OCI-LY1 (cell line): Measurements from ENCODE around the gene BRD7.

Experiments
- H2AFZ ChIP-seq: fragments of 200-600 bp; sonication (generic), shearing (Covaris generic); 2 replicates; pipeline ENCODE4 v1.6.0; 2014; ENCODE audit warnings: antibody characterized with exemption, mild to moderate bottlenecking, low read length
- H3F3A ChIP-seq: fragments of 200-600 bp; sonication (generic), shearing (Covaris generic); 2 replicates; pipeline ENCODE4 v1.6.0; 2014; ENCODE audit warnings: mild to moderate bottlenecking, antibody characterized with exemption, low read length, moderate library complexity; ENCODE audit not compliant: insufficient read depth
- H3K27ac ChIP-seq: fragments of 200-600 bp; sonication (generic); 2 replicates; pipeline ENCODE4 v1.5.1; 2014; ENCODE audit warnings: low read length, mixed run types, mild to moderate bottlenecking, low read depth; ENCODE audit not compliant: poor library complexity, severe bottlenecking
- H3K27me3 ChIP-seq: fragments of 200-600 bp; sonication (generic); 2 replicates; pipeline ENCODE4 v1.6.0; 2014; ENCODE audit warnings: antibody characterized with exemption, mild to moderate bottlenecking, low read length, moderate library complexity; ENCODE audit not compliant: insufficient read depth
- H3K36me3 ChIP-seq: fragments of 200-600 bp; sonication (generic); 2 replicates; pipeline ENCODE4 v1.6.1; 2014; ENCODE audit warnings: mild to moderate bottlenecking, antibody characterized with exemption, low read length, moderate library complexity, mixed read lengths; ENCODE audit not compliant: insufficient read depth
- H3K4me1 ChIP-seq: fragments of 200-600 bp; sonication (generic); 2 replicates; pipeline ENCODE4 v1.5.1; 2014; ENCODE audit warnings: mild to moderate bottlenecking, low read length, moderate library complexity; ENCODE audit not compliant: insufficient read depth, severe bottlenecking
- H3K4me2 ChIP-seq: fragments of 200-600 bp; sonication (generic), shearing (Covaris generic); 2 replicates; pipeline ENCODE4 v1.6.1; 2014; ENCODE audit warnings: low read length
- H3K4me3 ChIP-seq: fragments of 200-600 bp; sonication (generic); 2 replicates; pipeline ENCODE4 v1.5.1; 2014; ENCODE audit warnings: low read length, low read depth, mild to moderate bottlenecking, mixed read lengths; ENCODE audit not compliant: poor library complexity, severe bottlenecking
- H3K79me2 ChIP-seq: fragments of 200-600 bp; shearing (Covaris generic); 2 replicates; pipeline ENCODE4 v1.6.1; 2016; ENCODE audit warnings: mixed run types, low read length, mixed read lengths; ENCODE audit not compliant: insufficient read depth
- H3K9ac ChIP-seq: fragments of 200-600 bp; sonication (generic), shearing (Covaris generic); 2 replicates; pipeline ENCODE4 v1.6.1; 2014; ENCODE audit warnings: mild to moderate bottlenecking, low read length, mixed read lengths
- H3K9me2 ChIP-seq: fragments of 200-600 bp; sonication (generic), shearing (Covaris generic); 2 replicates; pipeline ENCODE4 v1.6.1; 2014; ENCODE audit warnings: low read depth, mild to moderate bottlenecking, low read length, mixed read lengths
- H3K9me3 ChIP-seq: fragments of 200-600 bp; shearing (Covaris generic); 2 replicates; pipeline ENCODE4 v1.6.1; 2014; ENCODE audit warnings: low read length, mixed read lengths
- H4K20me1 ChIP-seq: fragments of 200-600 bp; sonication (generic), shearing (Covaris generic); 2 replicates; pipeline ENCODE4 v1.6.0; 2016; ENCODE audit warnings: mild to moderate bottlenecking, low read length; ENCODE audit not compliant: insufficient read depth
- EZH2 ChIP-seq: fragments of 200-600 bp; sonication (generic), shearing (Covaris generic); IDR thresholded peaks from 2 replicates; pipeline ENCODE4 v1.8.0; 2017; ENCODE audit warnings: borderline replicate concordance, mixed run types, mild to moderate bottlenecking, antibody characterized with exemption, low read length, moderate library complexity, mixed read lengths
- TF ChIP-seq, protein P1 (sequence below): fragments of 200-600 bp; sonication (generic), shearing (Covaris generic); IDR thresholded peaks from 2 replicates; pipeline ENCODE4 v1.5.1; 2017; ENCODE audit warnings: mild to moderate bottlenecking, antibody characterized with exemption, low read length, moderate library complexity, mixed read lengths

BRD7 gene

DNA sequence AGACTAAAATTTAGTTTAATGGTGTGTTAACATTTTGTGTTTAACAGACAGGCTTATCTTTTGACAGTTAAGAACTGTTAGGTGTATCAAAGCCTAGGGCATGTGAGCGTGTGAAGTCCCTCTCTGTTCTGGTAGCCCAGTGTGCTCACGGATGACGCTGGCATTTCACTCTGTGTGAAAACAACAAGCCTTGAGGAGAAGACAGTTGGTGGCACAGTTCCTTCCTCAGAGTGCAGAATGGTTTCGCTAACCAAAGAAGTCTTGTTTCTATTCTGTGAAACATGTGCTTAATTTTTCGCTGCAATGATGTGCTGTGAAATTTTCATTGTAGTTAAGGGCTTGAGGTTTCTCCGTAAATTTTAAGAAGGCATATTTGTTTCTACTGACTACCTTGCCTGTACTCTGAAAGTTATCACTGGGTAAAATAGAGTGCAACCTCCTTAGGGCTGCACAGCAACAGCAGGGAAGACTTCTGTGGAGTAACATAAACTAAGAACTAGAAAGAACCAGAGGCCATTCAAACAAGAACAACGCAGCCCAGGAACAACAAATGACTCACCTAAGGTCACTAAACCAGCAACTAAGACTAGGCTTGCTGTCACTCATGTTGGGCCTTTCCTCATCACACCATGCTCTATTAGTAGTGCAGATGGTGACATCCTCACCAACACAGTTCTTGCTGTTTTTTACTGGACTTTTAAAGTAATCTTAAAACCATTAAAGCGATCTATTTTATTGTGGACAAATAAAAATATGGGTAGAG is 33.4 kb downstream of the BRD7 start:
- no peak overlapping the region for H3K4me2 ChIP-seq
- no peak overlapping the region for H3K4me3 ChIP-seq
- H3K9me3 ChIP-seq: no peaks in the 10 kb centered on the region
- TF ChIP-seq, protein P1, sequence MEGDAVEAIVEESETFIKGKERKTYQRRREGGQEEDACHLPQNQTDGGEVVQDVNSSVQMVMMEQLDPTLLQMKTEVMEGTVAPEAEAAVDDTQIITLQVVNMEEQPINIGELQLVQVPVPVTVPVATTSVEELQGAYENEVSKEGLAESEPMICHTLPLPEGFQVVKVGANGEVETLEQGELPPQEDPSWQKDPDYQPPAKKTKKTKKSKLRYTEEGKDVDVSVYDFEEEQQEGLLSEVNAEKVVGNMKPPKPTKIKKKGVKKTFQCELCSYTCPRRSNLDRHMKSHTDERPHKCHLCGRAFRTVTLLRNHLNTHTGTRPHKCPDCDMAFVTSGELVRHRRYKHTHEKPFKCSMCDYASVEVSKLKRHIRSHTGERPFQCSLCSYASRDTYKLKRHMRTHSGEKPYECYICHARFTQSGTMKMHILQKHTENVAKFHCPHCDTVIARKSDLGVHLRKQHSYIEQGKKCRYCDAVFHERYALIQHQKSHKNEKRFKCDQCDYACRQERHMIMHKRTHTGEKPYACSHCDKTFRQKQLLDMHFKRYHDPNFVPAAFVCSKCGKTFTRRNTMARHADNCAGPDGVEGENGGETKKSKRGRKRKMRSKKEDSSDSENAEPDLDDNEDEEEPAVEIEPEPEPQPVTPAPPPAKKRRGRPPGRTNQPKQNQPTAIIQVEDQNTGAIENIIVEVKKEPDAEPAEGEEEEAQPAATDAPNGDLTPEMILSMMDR: no peak
- no peak for TF ChIP-seq EZH2
- H3K27ac ChIP-seq: no peak overlapping the region
- no peaks in the 10 kb centered on the region for H3K27me3 ChIP-seq
- no peaks in the 10 kb centered on the region for H4K20me1 ChIP-seq
- no peaks in the 10 kb centered on the region for H3K9me2 ChIP-seq
- peaks cover 67% of the 10 kb centered on the region for H3K36me3 ChIP-seq
- no peaks in the 10 kb centered on the region for H3F3A ChIP-seq
- H3K79me2 ChIP-seq: no peaks in the 10 kb centered on the region
- no peak overlapping the region for H2AFZ ChIP-seq
- no peaks in the 10 kb centered on the region for H3K4me1 ChIP-seq
- no peak overlapping the region for H3K9ac ChIP-seq

DNA sequence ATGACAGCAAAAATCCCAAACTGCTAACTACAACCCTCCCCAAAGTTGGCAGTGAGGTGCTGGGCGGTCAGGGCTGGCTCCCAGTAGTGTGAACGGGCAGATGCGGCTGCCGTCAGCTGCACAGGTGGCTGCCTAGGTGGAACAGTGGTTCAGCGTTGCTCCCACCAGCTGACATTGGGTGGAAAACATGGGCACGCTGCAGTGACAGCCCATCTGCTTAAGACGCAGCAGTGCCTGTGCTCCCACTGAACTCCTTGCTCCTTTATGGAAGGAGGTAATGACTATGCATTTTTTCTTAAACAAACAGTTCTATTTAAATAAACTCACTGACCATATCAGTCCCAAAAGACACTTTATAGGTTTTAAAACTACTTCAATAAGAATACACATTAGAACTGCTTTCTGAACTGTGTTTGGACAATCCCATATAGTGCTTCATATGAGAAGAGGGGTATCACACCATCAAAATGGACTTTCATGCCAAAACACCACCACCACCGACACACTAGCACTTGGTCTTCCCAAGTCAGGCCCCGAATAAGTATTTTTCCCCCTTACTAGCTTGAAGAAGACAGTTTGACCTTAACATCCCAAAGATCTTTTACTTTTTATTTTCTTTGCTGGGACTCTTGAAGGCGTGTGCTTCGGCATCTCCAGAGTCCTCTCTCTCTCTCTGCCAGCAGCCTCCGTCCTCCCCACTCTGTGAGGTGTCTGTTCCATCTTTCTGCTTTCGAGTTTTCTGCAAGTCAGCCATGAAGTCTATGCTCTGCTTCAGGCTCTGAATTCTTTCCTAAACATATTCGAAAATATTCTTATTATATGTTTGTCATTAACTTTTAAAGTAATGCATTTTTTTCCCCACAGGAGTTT is 34.4 kb downstream of the BRD7 start:
- H2AFZ ChIP-seq: no peak overlapping the region
- H3K9me3 ChIP-seq: no peaks in the 10 kb centered on the region
- H3K27me3 ChIP-seq: no peaks in the 10 kb centered on the region
- H3K27ac ChIP-seq: no peak overlapping the region
- no peak overlapping the region for H3K4me2 ChIP-seq
- no peak overlapping the region for H3K4me3 ChIP-seq
- no peaks in the 10 kb centered on the region for H3F3A ChIP-seq
- H3K36me3 ChIP-seq: peaks cover 67% of the 10 kb centered on the region
- H4K20me1 ChIP-seq: no peaks in the 10 kb centered on the region
- no peaks in the 10 kb centered on the region for H3K4me1 ChIP-seq
- no peaks in the 10 kb centered on the region for H3K79me2 ChIP-seq
- no peak overlapping the region for H3K9ac ChIP-seq
- no peaks in the 10 kb centered on the region for H3K9me2 ChIP-seq
- TF ChIP-seq, protein P1: no peak
- TF ChIP-seq EZH2: no peak

DNA sequence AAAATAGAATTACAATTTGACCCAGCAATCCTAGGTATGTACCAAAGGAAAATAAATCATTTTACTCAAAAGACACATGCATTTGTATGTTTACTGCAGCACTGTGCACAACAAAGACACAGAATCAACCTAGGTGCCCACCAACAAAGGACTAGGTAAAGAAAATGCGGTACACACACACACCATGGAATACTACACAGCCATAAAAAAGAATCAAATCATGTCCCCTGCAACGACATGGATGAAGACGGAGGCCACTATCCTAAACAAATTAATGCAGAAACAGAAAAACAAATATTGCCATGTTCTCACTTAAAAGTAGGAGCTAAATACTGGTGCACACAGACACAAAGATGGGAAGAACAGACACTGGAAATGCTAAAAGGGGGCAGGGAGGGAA is 36.2 kb downstream of the BRD7 start:
- Histone ChIP-seq H3K9ac (no peak overlapping the region), H2AFZ (no peak overlapping the region), H3F3A (no peaks in the 10 kb centered on the region), H3K4me1 (no peaks in the 10 kb centered on the region), H3K27ac (no peak overlapping the region), H4K20me1 (no peaks in the 10 kb centered on the region), H3K27me3 (no peaks in the 10 kb centered on the region), H3K4me2 (no peak overlapping the region), H3K9me2 (no peaks in the 10 kb centered on the region), H3K4me3 (no peak overlapping the region), H3K9me3 (no peaks in the 10 kb centered on the region), H3K79me2 (no peaks in the 10 kb centered on the region), H3K36me3 (peaks cover 65% of the 10 kb centered on the region)
- TF ChIP-seq, protein P1: no peak
- TF ChIP-seq EZH2: no peak
